ENCODE results near the gene SRC.

The SRC gene

GRCh38 chr20:37345339-37346235 lies at the start of gene SRC:
TSS of gene SRC (plus strand) at chr20:37346140. CDS start at chr20:37384154, 38,014 bp downstream.
- no peak for DNase-seq

DNA sequence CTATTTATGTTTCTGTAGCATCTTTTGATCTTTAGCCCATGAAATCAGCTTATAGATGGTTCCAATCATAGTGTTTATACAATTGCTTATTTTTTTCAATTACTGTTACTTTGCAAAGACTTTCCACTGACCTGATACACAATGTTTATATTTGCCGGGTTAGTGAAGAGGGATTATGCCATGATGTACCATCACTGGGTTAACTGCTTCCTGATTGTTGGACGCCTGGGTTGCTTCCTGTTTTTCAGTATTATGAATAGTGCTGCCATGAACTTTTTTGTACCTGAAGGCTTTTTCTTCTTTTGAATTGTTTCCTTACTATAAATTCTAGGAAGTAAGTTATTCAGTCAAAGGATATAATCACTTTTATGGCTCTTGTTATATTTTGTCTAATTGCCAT lies 49.6 kb upstream of the SRC start:
- DNase-seq = no peak

DNA sequence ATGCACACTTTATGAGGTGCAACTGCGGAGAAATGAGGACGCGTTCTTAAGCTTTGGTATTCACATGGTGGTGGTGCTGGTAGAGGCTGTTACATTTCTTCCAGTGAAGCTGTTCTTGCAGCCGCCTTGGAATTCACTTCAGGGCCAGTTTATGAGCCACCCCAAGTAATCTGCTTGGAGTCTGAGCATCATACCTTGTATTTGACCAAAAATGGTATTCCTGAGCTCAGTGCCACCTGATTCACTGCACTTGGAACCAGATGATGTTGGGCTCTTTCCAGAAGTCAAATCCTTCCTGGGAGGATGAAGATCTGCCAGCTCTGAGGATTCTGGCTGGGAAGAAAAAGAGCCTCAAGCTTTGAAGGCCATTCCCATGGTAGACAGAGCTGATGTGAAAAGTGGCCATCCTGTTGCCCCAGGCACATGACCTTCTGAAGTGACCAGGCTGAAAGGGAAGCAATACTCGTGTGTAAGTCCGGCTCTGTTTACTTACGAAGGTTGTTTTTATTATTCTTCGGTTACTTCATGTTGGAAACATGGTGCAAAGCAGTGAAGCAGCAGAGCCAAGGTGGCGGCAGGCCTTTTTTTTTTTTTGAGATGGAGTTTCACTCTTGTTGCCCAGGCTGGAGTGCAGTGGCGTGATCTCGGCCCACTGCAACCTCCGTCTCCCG lies 48.7 kb upstream of the SRC start:
- DNase-seq = no peak

DNA sequence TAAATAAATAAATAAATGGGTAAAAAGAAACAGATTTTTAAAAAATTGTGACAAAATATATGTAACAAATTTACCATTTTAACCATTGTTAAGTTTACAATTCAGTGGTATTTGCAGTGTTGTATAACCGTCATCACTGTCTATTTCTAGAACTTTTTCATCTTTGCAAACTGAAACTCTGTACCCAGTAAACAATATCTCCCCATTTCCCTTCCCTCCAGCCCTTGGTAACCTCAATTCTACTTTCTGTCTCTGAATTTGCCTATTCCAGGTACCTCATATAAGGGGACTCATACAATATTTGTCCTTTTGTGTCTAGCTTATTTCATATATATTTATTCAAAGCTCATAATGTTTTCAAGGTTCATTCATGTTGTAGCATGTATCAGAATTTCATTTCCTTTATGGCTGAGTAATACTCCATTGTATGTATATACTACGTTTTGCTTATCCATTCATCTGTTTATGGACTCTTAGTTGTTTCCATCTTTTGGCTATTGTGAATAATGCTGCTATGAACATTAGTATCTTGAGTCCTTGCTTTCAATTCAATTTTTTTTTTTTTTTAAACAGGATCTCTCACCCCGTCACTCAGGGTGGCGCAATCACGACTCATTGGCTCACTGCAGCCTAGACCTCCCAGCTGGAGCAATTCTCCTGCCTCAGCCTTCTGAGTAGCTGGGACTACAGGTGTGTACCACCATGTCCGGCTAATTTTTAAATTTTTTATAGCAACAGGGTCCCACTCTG lies 47.6 kb upstream of the SRC start:
- no peak for DNase-seq

DNA sequence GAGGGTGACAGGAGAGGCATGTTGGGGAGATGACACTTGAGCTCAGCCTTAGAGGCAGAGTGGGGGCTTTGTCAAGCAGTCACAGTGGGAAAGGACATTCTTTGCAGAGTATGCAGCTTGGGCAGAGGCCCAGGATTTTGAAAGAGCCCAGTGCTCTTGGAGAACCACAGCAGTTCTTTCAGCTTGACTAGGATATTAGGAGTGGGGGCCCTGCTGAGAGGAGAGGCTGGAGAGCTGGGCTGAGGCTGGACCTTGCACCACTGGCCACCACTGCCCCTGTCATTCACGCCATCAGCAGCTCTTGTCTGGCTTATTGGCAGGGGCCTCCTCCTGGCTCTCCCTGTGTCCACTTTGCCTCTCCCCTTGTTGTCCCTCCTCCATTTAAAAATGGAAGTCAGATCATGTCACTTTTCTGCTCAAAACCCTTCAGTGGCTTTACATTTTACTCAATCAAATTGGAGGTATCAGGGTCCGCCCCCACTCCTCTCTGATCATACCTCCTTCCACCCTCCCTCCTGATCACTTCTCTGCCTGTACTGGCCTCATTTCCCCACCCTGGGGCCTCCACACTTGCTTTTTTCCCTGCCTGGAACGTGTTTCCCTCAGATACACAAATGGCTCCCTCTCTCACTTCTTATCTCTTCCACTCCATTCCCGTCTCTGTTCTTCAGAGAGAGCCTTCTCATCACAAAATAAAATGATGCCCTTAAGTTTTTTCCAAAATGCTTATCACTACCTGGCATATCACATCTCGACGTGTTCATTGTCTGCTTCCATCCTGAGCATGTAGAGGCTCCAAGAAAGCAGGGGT lies 46.0 kb upstream of the SRC start:
- DNase-seq = no peak

GRCh38 chr20:37301120-37301519 lies 44.8 kb upstream of the SRC start:
- no peak for DNase-seq

DNA sequence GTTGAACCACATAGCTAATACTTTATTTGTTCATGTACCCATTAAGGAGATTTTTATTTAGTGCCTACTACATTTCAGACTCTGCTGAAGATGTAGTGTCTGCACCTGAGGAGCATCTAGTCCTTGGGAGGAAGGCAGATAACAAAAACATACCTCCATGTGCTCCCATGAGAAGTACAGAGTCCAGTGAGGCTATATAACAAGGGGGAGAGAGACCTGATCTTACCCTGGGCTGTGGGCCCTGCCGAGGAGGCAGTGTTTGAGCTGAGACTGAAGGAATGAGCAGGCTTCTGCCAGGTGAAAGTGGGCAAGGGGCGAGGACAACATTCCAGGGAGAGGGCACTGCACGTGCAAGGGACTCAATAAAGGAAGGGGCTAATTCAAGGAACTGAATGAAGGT lies 44.4 kb upstream of the SRC start:
- DNase-seq = no peak

- DNase-seq = no peak
Measured at GRCh38 chr20:37302981-37303380, 43.0 kb upstream of the SRC start.

GRCh38 chr20:37303637-37304036 lies 42.3 kb upstream of the SRC start:
- no peak for DNase-seq

- DNase-seq = no peak
Measured at GRCh38 chr20:37305079-37305478, 40.9 kb upstream of the SRC start.

DNA sequence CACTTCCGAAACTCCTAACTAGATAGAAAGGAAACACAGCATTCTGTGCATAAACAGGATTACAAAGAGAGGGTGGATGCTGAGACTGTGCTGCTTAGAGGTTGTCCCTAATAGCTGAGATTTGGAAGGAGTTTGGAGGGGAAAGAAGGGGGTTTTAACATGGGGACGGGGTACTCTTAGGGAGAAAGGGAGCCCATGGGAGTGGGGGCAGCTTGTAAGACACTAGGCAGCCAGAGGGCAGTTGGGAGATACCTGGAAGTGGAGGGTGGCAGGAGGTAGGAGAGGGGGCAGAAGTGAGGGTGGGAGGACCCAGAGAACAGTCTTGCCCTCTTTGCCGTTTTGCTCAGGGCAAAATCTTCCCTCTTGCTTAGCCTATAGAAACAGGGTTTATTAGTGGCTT lies 40.1 kb upstream of the SRC start:
- DNase-seq = no peak

GRCh38 chr20:37308086-37309050 lies 37.6 kb upstream of the SRC start:
- DNase-seq = no peak

DNA sequence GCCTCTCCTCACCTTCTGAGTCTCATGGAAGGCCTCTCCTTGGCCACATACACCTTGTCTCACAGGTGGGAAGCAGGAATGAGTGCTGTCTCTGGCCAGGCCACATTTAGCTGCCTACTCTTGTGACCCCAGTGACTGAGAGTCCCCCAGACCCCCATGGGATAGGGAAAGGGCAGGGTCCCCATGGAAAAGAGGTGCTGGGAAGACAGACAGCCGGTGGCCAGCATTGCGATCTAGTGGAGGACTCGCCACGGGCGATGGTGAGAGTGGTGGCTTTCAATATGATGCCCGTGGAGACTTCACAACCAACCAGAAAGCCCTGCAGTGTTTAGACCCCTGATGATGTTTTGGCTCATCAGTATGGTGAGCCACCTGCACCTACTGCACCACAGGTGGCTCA lies 36.6 kb upstream of the SRC start:
- no peak for DNase-seq

- DNase-seq = no peak
Measured at GRCh38 chr20:37309936-37310590, 35.9 kb upstream of the SRC start.

- no peak for DNase-seq
Measured at GRCh38 chr20:37310951-37311350, 35.0 kb upstream of the SRC start.

DNA sequence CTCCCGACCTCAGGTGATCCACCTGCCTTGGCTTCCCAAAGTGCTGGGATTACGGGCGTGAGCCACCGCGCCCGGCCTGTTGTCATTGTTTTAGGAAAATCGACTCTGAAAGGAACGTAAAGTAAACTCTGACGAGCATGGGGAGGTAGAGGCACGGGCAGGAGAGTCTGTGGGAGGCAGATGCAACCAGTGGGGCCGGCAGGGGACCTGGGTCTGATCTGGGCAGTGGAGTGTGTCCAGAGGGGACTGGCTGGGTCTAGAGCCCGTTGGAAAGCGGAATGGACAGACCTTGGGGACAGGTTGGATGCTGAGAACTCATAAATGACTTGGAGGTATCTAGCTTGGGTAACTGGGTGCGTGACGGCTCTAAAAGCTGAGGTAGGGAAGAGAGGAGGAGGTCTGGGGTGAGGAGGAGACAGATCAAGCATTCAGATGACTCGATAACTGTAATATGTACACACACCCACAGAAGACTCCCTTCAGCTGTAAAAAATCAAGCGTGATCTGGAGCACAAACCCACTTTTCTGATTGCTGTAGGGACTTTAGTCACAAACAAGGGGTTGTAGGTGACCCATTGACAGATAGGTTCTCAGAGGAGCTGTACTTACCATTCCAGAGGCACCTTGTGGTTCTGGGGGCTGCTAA lies 34.1 kb upstream of the SRC start:
- DNase-seq = no peak

GRCh38 chr20:37313546-37314091 lies 32.3 kb upstream of the SRC start:
- no peak for DNase-seq

DNA sequence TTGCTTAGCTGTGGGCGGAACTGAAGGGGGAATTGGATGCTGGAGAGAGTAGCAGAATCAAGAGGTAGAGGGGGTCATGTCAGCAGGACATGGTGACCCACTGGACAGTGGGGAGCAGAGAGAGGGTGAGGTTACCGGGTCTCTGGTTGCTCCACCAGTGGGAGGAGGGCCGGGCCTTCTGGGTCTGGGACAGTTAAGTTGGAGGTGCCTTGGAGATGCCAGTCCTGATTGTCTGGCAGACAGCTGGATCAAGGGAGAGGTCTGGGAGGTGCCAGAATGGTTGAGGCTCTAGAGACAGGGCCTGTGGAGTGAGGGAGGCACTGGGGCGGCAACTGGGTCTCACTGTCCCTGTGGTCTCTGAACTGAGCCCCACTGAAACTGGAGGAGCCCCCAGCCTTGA lies 31.8 kb upstream of the SRC start:
- DNase-seq = no peak

DNA sequence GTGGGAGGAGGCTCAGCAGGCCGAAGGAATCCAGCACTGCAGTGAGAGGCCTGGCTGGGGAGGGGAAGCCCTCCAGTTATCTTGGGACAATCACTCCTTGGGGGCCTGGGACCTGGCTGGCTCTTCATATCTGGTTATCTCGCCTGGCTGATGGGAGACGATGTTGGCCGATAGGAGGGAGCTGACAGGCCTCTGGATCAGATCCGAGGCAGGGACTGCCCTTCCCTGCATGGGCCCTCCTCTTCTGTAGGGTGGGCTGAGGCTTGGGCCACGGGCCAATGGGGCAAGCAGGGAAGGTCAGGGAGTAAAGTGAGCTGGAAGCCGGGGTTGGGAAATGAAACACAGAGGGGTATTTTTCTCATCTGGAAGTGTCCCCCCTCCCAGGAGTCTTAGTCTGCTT lies 31.3 kb upstream of the SRC start:
- no peak for DNase-seq

DNA sequence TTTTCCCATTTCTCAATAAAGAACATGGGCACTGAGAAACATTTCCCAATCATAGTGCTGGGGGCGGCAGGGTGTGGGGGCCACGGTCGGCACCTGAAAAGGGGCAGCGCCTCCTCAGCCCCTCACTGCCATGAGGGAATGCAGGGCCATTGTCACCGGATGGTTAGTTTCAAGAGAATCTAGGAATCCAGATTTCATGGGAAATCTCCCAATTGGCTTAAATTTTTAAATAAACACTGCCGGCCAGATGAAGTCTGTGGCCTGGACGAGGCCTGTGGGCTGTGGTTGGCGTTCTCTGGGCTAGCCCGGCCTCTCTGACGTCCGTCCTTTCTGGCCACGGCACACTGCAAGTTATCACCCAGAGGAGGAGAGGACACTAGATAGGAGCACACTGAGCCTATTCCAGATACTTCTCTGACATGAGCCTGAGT lies 30.9 kb upstream of the SRC start:
- no peak for DNase-seq
